Peyer's patch (tissue), 4 donors: ENCODE measurements around the gene GMEB2. TPM values are rescaled to one million over a fixed set of nuclear protein-coding genes. Genes with fewer than 3 reads are reported as not detected.

Source experiments
- DNase-seq, 3 donors: peaks; one replicate each; pipeline ENCODE4 v3.0.0-alpha.2; 2017 to 2019
- H3K27ac ChIP-seq, 4 donors: fragments of 200-600 bp; sonication (generic); one replicate each; pipeline ENCODE4 v1.5.1; 2016 to 2019
- H3K27me3 ChIP-seq, 2 donors: fragments of 200-600 bp; sonication (generic); one replicate each; pipeline ENCODE4 v1.5.1; 2019
- H3K36me3 ChIP-seq, 3 donors: fragments of 200-600 bp; sonication (generic); one replicate each; pipeline ENCODE4 v1.5.1; 2016 to 2019
- H3K4me1 ChIP-seq, 4 donors: fragments of 200-600 bp; sonication (generic); one replicate each; pipeline ENCODE4 v1.5.1; 2016 to 2019
- H3K4me3 ChIP-seq, 4 donors: fragments of 200-600 bp; sonication (generic); 1 replicate in 3 of 4; 2 replicates in 1 of 4; pipeline ENCODE4 v1.5.1; 2016 to 2019; ENCODE audit warnings: mild to moderate bottlenecking in 1 of 4
- H3K9me3 ChIP-seq, 4 donors: fragments of 200-600 bp; sonication (generic); one replicate each; pipeline ENCODE4 v1.5.1; 2016 to 2019; ENCODE audit warnings: mild to moderate bottlenecking in 1 of 4
- POLR2A ChIP-seq, 2 donors: fragments of 450-650 bp; IDR thresholded peaks; one replicate each; pipeline ENCODE4 v1.5.1; 2017; ENCODE audit warnings: antibody characterized with exemption in 2 of 2, mild to moderate bottlenecking in 2 of 2, moderate library complexity in 2 of 2
- total RNA-seq, 4 donors: library from RNA; depleted of rRNA; stranded (reverse); fragments of >200 nt; gene quantifications; one replicate each; pipeline ENCODE4 v1.1.0, GENCODE V29; 2016
- TF ChIP-seq, protein P1 (sequence below), 6 experiments: fragments of 450-650 bp in 4 of 6; fragments of 200-600 bp in 2 of 6; sonication (generic) in 1 of 6; IDR thresholded peaks; one replicate each; pipeline ENCODE4 v1.5.1; 2017 to 2019; ENCODE audit warnings: antibody characterized with exemption in 6 of 6, mild to moderate bottlenecking in 3 of 6, moderate library complexity in 1 of 6

GMEB2 gene
- total RNA-seq, 4 donors from 2014 or later: 13.8 to 24.5 (median 17.1) TPM

DNA sequence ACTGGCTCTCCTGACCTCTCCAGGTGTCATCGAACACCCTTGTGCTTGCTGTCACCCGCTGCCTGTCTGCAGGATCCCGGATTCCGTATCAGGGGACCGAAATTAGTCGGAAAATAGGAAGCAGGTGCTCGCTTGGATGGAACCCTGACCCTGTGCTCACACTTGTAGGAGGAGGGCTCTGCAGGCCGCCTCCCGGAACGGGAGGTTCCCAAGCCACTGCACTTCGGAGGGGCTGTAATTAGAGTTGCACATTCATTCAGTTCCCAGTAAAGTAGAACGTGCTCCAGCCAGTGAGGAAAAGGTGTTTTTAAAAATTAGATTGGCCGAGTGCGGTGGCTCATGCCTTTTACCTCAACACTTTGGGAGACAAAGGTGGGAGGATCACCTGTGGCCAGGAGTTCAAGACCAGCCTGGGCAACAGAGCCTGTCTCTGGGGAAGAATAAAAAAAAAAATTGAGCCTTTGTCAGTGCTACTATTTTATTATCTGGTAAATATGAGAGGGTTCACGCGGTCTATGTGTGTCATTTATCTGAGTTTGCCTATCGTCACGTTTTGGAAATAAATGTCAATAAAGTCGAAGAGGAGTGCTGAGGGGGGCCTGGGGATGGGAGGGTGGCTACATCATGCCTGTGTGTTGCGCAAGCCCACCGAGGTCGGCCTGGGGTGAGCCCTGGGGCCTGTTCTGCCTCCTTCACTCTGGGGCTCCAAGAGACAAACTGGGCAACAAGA is 1.5 kb upstream of the GMEB2 start:
- peak; percentile 48 to 81 (median 76) for DNase-seq
- H3K4me3 ChIP-seq: peak overlapping the region; percentile 92 to 100 (median 98)
- peak in 1 of 2 donors; percentile 44 for TF ChIP-seq POLR2A (IDR thresholded peaks at IDR 0.05)
- TF ChIP-seq, protein P1, sequence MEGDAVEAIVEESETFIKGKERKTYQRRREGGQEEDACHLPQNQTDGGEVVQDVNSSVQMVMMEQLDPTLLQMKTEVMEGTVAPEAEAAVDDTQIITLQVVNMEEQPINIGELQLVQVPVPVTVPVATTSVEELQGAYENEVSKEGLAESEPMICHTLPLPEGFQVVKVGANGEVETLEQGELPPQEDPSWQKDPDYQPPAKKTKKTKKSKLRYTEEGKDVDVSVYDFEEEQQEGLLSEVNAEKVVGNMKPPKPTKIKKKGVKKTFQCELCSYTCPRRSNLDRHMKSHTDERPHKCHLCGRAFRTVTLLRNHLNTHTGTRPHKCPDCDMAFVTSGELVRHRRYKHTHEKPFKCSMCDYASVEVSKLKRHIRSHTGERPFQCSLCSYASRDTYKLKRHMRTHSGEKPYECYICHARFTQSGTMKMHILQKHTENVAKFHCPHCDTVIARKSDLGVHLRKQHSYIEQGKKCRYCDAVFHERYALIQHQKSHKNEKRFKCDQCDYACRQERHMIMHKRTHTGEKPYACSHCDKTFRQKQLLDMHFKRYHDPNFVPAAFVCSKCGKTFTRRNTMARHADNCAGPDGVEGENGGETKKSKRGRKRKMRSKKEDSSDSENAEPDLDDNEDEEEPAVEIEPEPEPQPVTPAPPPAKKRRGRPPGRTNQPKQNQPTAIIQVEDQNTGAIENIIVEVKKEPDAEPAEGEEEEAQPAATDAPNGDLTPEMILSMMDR (IDR thresholded peaks at IDR 0.05): no peak
- peaks cover 0 to 17% (median 3%) of the 10 kb centered on the region in 4 donors for H3K4me1 ChIP-seq
- H3K36me3 ChIP-seq: no peaks in the 10 kb centered on the region
- H3K9me3 ChIP-seq: no peaks in the 10 kb centered on the region
- no peaks in the 10 kb centered on the region for H3K27me3 ChIP-seq
- H3K27ac ChIP-seq: peak overlapping the region; percentile 96 to 99 (median 98)

DNA sequence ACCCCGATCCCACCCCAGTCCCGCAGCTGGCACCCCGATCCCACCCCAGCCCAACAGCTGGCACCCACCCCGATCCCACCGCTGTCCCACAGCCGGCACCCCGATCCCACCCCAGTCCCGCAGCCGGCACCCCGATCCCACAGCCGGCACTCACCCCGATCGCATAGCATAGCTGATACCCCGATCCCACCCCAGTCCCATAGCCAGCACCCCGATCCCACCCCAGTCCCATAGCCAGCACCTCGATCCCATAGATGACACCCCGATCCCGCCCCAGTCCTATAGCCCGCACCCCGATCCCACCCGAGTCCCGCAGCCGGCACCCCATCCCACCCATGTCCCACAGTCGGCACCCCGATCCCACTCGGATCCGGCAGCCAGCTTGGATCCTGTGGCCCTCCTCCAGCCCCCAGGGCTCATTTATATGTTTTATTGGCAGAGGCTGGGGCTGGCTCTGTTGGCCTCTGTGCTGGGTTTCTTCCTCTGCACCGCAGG is 897 bp upstream of the GMEB2 start:
- Histone ChIP-seq H3K4me3 (peak overlapping the region; percentile 92 to 100 (median 98)), H3K4me1 (peaks cover 0 to 17% (median 3%) of the 10 kb centered on the region in 4 donors), H3K27ac (peak overlapping the region; percentile 96 to 99 (median 98)), H3K36me3 (no peaks in the 10 kb centered on the region), H3K27me3 (no peaks in the 10 kb centered on the region), H3K9me3 (no peaks in the 10 kb centered on the region)
- DNase-seq: no peak
- no peak for TF ChIP-seq POLR2A (IDR thresholded peaks at IDR 0.05)
- TF ChIP-seq, protein P1 (IDR thresholded peaks at IDR 0.05): no peak

DNA sequence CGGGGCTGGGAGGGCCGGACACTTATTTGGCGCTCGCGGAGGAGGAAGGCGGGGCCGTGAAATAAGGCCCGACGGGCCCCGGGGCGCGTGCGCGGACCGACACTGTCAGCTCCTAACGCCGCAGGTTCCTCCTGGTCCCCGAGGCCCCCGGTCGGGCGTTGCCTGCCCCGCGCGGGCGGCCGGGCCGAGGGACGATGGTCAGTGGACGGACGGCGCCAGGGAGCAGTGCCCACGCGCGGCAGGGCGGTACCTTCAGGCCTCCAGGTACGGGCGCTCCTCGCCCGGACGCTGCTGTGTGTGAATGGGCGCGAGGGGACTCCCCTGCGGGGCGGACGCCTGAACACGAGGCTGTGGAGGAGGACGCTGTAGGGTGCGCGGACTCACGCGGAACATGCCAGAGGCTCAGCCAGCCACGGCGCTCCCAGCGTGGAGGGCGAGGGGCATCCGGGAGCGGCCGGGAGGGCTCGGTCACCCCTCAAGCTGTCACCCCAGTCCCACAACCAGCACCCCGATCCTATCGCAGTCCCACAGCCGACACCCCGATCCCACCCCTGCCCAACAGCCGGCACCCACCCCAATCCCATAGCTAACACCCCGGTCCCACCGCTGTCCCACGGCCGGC is 339 bp upstream of the GMEB2 start:
- peak; percentile 93 to 97 (median 96) for DNase-seq
- peak; percentile 65 to 86 for TF ChIP-seq POLR2A (IDR thresholded peaks at IDR 0.05)
- TF ChIP-seq, protein P1 (IDR thresholded peaks at IDR 0.05): peak in 1 of 6 experiments; percentile 7
- Histone ChIP-seq H3K36me3 (no peaks in the 10 kb centered on the region), H3K27ac (peak overlapping the region; percentile 96 to 99 (median 98)), H3K9me3 (no peaks in the 10 kb centered on the region), H3K4me1 (peaks cover 0 to 17% (median 3%) of the 10 kb centered on the region in 4 donors), H3K27me3 (no peaks in the 10 kb centered on the region), H3K4me3 (peak overlapping the region; percentile 92 to 100 (median 98))

DNA sequence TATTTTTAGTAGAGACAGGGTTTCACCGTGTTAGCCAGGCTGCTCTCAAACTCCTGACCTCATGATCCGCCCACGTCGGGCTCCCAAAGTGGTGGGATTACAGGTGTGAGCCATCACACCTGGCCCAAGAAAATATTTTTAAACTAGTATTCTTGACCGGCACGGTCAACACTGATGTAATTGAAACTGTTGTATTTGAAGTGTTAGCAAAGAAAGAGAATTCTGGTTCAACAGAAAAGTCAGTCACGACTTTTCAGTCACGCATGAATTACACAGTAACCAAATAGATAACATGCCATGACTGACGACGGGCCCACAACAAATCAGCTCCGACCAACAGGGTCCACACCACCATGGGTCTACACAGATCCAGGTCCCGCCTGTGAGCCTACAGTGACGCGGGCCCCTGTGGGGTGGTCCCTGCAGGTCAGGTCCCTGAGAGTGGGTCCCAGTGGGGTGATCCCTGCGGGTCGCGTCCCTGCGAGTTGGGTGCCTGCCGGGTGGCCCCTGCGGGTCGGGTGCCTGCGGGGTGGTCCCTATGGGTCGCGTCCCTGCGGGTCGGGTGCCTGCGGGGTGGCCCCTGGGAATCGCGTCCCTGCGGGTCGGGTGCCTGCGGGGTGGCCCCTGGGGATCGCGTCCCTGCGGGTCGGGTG is 1.0 kb downstream of the GMEB2 start:
- DNase-seq: no peak
- peak overlapping the region; percentile 96 to 99 (median 98) for H3K27ac ChIP-seq
- TF ChIP-seq POLR2A (IDR thresholded peaks at IDR 0.05): no peak
- TF ChIP-seq, protein P1 (IDR thresholded peaks at IDR 0.05): no peak
- peaks cover 0 to 17% (median 3%) of the 10 kb centered on the region in 4 donors for H3K4me1 ChIP-seq
- peak overlapping the region; percentile 92 to 100 (median 98) for H3K4me3 ChIP-seq
- no peaks in the 10 kb centered on the region for H3K36me3 ChIP-seq
- H3K27me3 ChIP-seq: no peaks in the 10 kb centered on the region
- H3K9me3 ChIP-seq: no peaks in the 10 kb centered on the region

DNA sequence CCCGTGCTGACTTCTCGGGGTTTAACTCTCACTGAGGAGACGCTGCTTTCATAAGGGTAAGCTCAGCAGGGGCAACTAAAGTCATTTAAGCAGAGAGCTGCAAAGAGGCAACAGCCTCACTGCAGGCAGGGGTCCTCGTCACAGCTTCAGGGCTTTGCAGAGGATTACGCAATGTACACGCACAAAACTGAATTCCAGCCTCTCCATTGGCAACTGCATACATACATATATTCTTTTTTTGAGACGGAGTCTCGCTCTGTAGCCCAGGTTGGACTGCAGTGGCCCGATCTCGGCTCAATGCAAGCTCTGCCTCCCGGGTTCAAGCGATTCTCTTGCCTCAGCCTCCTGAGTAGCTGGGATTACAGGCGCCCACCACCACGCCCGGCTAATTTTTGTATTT is 2.4 kb downstream of the GMEB2 start:
- DNase-seq: no peak
- H3K4me3 ChIP-seq: no peak overlapping the region
- no peak for TF ChIP-seq POLR2A (IDR thresholded peaks at IDR 0.05)
- TF ChIP-seq, protein P1 (IDR thresholded peaks at IDR 0.05): no peak
- no peaks in the 10 kb centered on the region for H3K36me3 ChIP-seq
- H3K4me1 ChIP-seq: peaks cover 0 to 17% (median 3%) of the 10 kb centered on the region in 4 donors
- no peaks in the 10 kb centered on the region for H3K9me3 ChIP-seq
- H3K27ac ChIP-seq: no peak overlapping the region
- no peaks in the 10 kb centered on the region for H3K27me3 ChIP-seq
